GDM1 (cell line): ENCODE data around the gene ADAM8.

Experiments used
- DNase-seq: peaks from one replicate; lab custom pipeline; 2025; lab: John Stamatoyannopoulos, UW

Gene ADAM8

GRCh38 chr10:133281628-133282372 lies 5.1 kb upstream of the ADAM8 start:
- DNase-seq, result no peak

DNA sequence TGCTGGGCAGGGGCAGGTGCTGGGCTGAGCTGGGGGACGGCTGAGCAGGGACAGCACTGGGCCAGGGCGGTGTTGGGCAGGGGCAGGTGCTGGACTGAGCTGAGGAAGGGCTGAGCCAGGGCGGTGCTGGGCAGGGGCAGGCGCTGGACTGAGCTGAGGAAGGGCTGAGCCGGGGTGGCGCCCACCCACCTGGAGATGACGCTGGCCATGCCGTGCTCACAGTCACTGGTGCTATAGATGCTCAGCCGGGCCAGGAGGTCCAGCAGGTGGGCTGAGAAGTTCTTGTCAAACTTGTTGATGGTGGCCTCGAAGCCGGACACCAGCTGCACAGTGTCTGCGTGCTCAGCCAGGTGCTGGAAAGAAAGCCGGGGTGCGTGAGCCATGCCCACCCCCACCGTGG lies 4.4 kb upstream of the ADAM8 start:
- DNase-seq, result no peak

DNA sequence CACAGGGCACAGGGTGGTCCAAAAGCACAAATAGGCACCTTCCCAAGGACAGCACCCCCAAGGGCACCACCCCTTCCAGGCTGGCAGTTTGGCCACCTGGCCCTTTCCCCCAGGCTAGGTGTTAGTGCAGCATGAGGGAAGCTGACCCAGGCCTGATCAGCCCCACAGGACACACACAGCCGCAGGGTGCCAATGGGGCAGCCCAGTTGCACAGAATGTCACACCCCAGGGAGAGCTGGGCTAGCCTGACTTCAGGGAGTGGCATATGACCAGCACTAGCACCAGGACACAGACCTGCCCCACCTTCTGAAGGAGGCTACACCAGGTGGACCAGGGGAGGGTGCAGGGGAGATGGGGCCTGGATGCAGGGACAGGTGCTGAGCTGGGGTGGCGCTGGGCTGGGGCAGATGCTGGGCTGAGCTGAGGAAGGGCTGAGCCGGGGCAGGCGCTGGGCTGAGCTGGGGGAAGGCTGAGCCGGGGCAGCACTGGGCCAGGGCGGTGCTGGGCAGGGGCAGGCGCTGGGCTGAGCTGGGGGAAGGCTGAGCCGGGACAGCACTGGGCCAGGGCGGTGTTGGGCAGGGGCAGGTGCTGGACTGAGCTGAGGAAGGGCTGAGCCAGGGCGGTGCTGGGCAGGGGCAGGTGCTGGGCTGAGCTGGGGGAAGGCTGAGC lies 3.9 kb upstream of the ADAM8 start:
- no peak for DNase-seq

DNA sequence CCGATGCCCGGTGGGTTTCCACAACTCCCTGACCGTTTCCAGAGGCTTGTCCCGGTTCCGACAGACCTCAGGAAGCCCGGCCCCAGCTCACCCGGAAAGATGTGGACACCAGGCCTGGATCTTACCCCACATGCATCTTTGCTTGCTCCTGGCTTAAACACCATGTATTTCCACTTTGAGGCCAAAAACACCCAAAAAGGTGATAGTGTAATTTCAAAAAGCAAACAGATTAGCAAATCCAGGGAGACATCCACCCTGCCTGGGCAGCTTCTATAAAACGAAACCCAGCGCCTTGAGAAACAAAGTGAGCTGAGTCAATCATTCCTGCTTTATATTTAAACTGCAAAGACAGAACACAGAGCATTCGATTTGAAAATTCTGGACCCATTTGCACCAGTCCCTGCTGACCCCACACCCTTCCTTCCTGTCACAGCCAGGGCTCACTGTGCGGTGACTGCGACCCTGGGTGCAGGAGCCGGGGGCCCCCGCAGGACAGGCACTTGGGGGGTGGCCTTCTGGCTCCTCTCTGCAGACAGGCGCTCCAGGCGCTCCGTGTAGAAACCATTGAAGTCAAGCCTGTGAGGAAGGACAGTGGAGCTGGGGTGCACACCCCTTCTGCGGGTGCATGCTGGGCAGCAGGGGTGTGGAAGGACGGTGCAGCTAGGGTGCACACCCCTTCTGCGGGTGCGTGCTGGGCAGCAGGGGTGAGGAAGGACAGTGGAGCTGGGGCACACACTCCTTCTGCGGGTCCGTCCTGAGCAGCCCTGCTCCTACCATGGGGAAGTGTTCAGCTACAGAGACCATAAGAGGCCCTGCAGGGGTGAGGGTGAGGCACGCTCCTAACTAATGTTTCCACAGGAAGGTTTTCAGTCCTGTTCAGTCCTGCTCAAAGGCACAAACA lies 2.9 kb upstream of the ADAM8 start:
- DNase-seq, result no peak

- peak; percentile 84 for DNase-seq
Observed at GRCh38 chr10:133278577-133279265, 2.1 kb upstream of the ADAM8 start.

DNA sequence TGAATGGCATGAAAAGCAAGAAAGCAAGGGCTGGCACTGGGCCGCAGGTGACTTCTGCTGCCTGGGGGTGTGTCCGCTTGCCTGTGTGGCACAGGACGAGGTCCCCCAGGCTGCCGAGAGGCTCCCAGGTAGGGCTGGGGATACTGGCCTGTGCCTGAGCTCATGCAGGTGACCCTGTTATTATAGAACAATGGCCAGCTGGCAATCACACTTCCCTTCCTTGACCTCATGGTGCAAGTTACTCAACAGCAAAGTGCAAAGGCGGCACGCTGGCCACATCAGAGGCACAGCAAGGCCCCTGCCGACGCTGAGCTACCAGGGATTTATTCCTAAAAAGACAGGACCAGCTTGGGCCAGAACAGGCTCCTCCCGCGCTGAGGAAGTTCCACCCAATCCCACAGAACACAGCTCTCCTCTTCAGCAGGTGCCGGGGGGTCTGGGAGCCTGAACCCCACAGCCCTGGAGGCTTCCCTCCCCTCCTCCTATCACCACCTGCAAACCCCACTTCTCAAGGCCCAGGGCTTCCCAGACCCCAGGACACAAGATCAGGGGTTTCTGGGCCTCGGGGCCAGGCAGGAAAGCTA lies 1.4 kb upstream of the ADAM8 start:
- no peak for DNase-seq

DNA sequence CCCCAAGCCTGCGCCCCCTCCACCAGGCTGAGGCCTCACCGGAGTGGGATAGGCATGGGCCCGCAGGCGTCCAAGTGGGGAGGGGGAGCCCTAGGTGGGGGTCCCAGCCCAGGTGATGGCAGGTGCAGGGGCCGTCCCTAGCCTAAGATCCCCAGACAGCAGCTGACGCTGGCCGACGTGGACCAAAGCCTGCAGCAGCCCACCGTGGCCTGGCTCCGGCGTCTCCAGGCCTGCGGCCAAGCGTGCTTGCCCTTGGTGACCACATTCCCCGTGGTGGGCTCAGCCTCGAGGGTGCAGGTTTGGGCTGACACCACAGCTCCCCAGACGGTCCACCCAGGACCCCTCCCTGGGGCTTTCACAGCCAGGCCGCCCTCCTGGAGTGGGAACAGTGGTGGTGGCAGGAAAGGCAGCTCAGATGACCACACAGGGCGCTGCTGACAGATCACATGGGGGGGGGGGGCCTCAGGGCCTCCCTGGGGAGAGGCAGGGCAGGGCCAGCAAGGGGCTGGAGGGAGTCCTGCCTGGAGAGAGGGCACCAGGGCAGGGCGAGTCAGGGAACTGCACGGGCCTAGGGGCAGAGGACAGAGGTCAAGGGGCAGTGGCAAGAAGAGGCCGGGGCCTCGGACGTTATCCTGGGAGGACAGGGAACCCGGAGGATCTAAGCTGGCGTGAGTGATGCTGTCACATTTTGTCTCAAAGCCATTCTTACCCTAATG lies 767 bp upstream of the ADAM8 start:
- DNase-seq, result no peak

- no peak for DNase-seq
Observed at GRCh38 chr10:133276100-133276434, 601 bp downstream of the ADAM8 start.

DNA sequence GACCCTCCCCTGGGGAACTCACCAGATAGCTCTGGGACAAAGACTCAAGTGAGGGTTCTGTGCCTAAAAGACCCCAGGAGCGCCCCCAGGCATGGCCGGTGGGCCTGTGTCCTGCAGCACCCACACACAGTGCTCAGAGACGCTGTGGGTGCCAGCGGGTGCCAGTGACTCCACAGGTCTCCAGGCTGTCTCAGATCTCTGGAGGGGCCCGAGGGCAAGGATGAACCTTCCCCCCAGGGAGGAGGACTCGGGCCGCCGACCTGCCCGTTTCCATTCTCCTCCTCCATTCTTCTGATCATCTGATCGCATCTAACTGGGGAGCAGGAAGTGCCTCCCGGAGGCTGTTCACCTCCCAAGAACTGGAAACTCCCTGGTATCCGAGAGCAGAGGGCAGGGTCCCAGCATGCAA lies 980 bp downstream of the ADAM8 start:
- DNase-seq, result no peak

DNA sequence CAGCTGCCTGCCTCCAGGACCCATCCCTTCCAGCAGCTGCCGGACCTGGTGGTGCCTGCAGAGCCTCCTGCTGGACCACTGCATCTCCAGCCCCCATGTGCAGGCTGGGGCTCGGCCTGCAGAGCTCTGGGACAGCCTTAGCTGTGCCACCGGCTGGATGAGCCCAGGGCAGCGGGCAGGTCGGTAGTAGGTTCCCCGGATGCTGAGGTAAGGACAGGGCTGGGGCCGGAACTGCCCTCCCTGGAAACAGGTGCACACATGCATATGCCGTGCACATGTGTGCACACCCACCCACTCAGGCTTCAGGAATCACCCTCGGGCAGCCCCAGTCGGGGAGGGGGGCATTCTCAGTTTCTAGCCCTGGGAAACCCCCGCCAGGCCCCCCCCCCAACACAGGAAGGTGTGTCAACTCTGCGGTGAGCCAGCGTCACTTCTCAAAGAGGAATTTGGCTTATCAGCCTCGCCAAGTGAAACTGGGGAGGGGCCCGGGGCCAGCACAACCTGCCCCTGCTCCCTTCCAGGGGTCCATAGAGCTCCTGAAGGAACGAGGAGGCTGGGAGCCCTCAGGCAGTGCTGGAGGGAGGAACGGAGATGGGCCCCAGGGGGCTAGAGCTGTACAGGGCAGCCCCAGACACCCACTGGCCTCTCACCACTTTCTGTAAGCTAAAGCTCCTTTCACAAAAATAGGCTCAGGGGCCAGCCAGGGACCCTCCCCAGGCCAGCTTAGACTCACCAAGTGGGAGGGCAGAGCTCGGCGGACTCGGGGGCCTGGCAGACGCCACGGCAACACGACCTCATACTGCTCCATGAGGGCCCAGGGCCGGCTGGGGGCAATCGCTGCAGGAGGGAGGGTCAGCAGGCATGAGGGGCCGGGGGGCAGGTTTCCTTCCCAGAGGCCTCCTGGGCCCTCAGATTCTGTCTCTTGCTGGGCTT lies 1.7 kb downstream of the ADAM8 start:
- peak; percentile 45 for DNase-seq

- DNase-seq, result no peak
Observed at GRCh38 chr10:133273534-133274143, 3.0 kb downstream of the ADAM8 start.

- no peak for DNase-seq
Observed at GRCh38 chr10:133272964-133273420, 3.7 kb downstream of the ADAM8 start.

DNA sequence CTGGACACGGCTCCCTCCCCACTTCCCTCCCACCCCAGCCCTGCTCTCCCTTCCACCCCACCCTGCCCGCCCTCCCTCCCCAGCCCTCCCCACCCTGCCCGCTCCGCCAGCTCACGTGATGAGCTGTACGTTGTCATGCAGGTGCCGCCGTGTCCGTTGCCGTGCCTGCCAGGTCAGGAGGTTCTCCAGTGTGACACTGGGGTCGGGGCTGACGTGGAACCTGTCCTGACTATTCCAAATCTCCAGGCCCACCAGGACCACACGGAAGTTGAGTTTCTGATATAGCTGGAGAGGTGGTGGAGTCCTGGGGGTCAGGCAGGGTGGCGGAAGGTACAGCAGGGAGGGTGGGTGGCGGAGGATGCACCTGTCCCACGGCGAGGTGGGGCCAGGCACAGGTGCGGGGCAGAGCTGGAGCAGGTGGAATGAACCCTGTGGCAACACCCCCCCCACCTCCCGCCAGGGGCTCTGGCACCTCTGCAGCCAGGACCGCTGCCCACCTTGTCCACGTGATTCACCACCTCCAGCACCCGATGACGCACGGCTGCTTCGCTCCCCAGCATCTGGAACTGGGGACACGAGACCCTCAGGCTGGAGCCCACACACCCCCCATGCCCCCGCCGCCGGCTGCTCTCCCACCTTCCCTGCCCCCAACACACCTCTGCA lies 4.2 kb downstream of the ADAM8 start:
- no peak for DNase-seq

- no peak for DNase-seq
Observed at GRCh38 chr10:133271521-133272300, 5.0 kb downstream of the ADAM8 start.

GRCh38 chr10:133270773-133271297 lies 5.8 kb downstream of the ADAM8 start:
- DNase-seq, result no peak

- DNase-seq, result no peak
Observed at GRCh38 chr10:133270204-133270603, 6.5 kb downstream of the ADAM8 start.

DNA sequence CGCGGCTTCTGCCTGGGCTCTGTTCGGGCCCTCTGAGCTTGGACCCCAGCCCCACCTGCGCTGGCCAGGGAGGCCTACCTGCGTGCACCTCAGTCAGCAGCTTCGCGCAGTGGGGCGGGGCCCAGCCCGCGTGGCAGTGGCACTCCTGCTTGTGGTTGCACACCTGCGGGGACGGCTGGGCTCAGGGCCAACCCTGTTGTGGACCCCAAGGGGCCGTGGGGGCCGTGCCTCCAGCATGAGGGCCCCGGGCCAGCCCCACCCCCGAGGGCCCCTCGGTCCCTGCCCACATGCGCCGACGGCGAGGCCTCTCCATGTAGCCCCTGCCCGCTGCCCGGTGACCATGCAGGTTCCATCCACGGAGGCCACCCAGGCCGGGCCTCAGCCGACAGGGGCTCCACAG lies 7.3 kb downstream of the ADAM8 start:
- no peak for DNase-seq

DNA sequence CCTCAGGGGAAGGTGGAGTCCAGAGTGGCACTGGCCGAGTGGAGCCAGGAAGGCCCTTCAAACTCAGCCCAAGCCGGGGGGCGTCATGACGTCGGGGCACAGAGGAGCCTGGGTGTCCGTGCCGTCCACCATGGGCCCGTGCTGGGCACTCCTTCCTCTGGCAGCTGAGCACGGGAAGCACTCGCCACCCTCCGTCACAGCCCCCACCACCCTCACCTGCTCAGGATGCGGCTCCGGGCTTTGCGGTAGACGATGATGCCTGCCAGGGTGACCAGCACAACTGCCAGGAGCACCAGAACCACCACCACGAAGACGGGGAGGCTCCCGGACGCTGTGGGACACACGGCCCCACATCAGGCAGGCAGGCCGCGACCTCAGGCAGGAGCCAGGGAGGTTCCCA lies 8.1 kb downstream of the ADAM8 start:
- no peak for DNase-seq
